COLO668 (cell line): ENCODE measurements around the gene WNK2.
A peak's percentile ranks its signal among the peaks of the same experiment; 100 is the strongest.

Source experiments
- DNase-seq: peaks from one replicate; lab custom pipeline; 2025; ENCODE audit not compliant: unreplicated experiment; lab: John Stamatoyannopoulos, UW

WNK2 gene

DNA sequence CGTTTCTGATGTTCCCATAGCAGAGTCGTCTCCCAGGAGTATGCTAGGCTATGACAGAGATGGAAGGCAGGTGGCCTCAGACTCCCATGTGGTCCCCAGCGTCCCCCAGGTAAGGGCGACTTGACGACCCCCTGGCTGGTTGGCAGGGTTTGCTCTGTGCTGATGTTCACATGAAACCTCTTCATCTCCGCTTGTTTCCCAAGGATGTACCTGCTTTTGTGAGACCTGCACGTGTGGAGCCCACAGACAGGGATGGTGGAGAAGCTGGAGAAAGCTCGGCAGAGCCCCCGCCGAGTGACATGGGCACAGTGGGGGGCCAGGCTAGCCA, 108.3 kb downstream of the WNK2 start:
- DNase-seq, result no peak

DNA sequence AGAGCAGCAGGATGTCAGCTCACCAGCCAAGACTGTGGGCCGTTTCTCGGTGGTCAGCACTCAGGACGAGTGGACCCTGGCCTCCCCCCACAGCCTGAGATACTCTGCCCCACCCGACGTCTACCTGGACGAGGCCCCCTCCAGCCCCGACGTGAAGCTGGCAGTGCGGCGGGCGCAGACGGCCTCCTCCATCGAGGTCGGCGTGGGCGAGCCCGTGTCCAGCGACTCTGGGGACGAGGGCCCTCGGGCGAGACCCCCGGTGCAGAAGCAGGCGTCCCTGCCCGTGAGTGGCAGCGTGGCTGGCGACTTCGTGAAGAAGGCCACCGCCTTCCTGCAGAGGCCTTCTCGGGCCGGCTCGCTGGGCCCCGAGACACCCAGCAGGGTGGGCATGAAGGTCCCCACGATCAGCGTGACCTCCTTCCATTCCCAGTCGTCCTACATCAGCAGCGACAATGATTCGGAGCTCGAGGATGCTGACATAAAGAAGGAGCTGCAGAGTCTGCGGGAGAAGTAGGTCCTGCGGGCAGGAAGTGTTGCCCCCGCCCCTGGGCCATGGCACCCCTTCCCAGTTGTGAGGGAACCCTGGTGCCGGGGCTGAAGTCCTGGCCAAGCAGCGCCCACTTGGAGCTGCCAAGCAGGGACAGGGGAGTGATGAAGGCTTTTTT, 108.9 kb downstream of the WNK2 start:
- DNase-seq, result no peak

- DNase-seq, result no peak
Measured at GRCh38 chr9:93294011-93294410, 110.1 kb downstream of the WNK2 start.

DNA sequence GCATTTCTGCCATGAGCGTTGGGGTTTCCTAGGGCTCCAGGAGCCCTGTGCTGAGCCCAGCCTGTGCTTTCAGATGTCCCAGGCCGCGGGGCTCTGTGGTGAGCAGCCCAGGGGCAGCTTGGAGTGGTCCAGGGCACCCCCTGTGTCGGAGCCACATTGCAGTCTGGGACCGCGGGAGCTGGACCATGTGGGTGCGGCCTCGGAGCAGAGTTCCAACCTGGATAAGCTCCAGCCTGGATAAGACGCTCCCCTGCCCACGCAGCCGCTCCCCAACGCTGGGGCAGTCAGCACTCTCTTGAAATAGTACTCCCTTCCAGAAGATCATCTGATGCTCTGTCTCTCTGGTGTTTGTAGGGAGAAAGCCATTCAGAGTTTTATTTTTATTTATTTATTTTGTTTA, 111.1 kb downstream of the WNK2 start:
- DNase-seq, result no peak

DNA sequence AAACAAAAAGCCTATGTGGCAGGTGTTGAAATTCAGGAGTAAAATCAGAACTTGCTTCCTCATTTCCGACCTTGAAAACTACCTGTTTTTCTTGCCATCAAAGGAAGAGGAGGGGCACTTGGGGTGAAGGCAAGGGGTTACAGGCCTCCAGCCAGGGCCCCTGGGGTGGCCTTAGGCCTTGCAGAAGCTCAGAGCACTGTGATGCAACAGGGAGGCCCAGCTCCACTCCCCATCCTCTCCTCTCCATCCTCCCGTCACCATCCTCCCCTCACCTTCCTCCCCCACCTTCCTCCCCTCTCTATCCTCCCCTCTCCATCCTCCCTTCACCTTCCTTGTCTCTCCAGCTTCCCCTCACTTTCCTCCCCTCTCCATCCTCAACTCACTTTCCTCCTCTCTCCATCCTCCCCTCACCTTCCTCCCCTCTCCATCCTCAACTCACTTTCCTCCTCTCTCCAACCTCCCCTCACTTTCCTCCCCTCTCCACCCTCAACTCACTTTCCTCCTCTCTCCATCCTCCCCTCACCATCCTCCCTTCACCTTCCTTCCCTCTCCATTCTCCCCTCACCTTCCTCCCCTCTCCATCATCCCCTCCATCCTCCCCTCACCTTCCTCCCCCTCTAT, 111.6 kb downstream of the WNK2 start:
- no peak for DNase-seq

DNA sequence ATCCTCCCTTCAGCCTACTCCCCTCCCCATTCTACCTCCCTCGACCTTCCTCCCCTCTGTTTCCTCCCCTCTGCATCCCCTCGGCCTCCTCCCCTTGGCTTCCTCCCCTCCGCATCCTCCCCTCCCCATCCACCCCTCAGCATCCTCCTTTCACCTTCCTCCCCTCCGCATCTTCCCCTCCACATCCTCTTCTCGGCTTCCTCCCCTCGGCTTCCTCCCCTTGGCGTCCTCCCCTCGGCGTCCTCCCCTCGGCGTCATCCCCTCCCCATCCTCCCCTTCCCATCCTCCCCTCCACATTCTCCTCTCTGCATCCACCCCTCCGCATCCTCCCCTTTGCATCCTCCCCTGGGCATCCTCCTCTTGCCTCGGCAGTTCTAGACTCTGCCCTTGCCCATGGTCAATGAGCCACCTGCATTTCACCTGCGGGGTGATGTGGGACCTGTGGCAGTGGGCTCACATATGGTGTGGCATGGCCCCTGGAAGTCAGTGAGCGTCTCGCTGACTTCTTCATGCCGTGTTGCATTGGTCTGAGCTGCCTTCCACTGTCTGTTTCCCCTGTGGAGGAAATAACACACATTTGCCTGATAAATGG, 113.0 kb downstream of the WNK2 start:
- DNase-seq, result no peak

- DNase-seq, result peak; percentile 90
Measured at GRCh38 chr9:93297659-93298497, 113.9 kb downstream of the WNK2 start.

DNA sequence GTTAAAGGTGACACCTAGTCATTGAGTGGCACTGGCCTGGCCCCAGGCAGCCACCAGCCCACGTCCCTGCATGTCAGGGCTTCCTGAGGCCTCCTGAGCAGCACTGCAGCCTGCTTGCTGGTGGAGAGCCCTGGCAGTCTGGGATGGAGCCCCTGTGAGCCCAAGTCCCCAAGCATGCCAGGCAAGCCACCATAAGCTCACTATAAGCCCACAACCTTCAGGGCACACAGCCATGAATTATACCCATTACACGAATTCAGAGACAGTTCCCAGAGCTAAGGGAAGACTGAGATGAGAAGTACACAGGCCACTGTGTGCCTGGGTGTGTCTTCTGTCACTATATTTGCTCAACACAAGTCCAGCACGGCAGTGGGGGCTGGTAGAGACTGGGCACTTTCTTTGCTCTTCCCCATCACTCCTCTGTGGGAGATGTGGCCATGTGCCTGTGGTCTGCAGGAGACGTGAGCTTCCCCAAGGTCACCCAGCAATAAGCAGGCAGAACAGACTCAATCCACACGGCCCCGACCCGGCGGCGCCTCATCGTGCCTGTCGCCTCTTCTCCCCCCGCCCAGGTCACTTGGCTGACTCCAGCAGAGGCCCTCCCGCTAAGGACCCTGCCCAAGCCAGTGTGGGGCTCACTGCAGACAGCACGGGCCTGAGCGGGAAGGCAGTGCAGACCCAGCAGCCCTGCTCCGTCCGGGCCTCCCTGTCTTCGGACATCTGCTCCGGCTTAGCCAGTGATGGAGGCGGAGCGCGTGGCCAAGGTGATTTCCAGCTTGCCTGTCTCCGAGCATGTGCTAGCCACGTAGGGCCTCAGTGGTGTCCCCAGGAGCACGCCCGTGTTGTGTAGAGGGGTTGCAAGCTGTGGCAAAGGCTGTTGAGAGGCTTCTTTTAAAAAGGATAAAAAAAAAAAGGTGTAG, 114.8 kb downstream of the WNK2 start:
- peak; percentile 46 for DNase-seq

DNA sequence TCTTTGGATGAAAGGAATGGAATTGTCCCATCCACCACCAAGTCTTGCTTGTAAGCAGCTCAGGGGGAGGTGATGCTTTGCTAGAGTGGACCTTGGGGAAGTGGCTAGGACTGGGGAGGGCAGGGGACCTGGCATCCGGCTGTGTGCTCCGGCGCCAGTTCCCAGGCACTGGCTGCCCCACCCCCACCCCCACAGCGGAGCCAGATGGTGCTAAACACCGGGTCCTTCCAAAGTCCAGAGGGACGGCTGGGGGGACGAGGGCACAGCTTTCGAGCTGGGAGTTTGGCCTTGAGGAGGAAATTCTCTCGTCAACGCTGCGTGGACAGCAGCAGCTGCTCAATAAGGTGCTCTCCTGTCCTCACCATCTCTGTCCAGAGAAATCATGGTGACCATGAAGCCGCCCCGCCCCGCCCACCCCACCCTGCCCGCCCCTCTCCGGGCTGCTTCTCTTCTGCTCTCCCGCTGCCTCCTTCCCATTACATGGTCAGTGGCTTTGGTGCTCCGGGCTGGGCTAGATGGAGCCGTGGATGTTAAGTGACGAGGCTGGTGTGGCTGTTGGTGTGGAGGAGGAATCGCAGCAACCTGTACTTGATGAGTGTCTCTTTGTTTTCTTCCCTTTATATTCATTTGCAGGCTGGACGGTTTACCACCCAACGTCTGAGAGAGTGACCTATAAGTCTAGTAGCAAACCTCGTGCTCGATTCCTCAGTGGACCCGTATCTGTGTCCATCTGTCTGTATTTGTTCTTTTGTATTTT, 115.7 kb downstream of the WNK2 start:
- peak; percentile 56 for DNase-seq

DNA sequence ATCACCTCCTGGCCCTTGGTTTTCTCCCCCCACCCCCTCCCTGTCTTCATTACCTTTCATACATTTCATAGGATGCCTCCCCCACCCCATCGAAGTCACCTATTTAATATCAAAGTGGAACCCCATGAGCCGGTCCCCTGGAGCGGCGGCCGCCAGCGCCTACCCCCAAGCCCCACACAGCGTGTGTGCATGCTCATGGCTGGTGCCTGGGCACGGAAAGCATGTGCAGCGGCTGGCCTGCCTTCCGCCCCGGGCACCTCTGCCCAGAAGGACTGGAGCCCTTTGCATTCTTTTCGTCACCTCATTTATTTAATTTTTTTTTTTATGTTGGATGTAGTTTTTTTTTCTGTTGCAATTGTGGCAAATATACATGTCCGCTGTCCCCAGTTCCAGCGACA, 116.2 kb downstream of the WNK2 start:
- no peak for DNase-seq

- DNase-seq, result no peak
Measured at GRCh38 chr9:93300585-93301081, 116.7 kb downstream of the WNK2 start.

- DNase-seq, result no peak
Measured at GRCh38 chr9:93301291-93301811, 117.4 kb downstream of the WNK2 start.

GRCh38 chr9:93301911-93302541, 118.1 kb downstream of the WNK2 start:
- DNase-seq, result no peak

GRCh38 chr9:93302586-93303257, 118.8 kb downstream of the WNK2 start:
- peak; percentile 77 for DNase-seq

DNA sequence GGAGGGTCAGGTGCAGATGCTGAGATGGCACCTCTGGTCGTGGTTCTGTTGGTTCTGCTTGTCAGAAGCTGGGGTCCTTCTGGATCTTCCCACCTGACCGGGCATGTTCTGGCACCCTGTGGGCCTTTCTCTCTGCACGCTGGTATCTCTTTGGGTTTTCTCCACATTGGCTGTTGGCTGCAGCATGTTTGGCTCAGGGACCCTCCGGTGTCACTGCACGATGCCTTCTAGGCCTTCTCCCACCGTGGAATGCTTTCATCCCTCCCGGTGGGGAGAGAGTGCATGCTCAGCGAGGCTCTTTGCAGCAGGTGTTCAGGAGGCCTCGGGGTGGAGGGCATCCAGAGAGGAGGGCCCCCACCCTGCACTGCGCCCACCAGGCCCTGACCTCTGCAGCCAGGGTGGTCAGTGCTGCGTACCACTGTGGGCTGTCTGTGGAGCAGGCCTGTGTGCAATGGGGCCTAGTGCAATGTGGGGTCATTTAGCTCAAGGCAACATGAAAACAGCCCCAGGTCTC, 119.4 kb downstream of the WNK2 start:
- DNase-seq, result no peak

DNA sequence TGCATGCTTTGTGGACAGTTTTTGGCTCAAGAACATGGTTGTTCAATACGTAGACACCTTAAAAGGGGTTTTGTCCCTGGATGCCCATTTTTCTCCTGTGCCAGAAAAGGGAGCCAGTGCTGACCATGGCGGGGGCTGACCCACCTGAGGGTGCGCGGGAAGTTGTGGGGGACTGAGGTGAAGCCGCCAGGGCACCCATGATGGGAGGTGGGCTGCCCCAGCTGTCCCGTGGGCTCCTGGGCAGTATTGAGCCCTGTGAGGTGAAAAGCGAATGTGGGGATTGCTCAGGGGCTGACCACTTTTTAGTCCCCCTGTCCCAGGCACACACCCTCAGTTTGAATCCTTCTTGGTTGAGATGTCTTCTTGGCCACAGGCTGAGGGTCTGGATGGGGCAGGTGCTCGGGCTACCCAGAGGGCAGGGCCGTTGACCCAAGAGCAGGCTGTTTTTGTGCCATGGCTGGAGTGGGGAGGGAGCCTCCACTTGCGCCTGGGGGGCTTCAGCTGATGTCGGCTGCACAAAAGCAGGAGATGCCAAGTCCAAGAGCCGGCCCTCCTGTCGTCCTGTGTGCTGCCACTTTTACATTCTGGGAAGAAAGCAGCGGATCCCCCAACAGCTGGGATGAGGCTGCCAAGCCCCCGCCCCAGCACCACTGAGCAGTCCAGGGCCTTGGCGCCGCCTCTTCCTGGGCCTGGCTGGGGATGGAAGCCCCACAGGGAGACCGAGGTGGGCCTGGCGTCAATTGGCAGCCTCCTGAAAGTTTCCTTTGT, 120.1 kb downstream of the WNK2 start:
- no peak for DNase-seq

DNA sequence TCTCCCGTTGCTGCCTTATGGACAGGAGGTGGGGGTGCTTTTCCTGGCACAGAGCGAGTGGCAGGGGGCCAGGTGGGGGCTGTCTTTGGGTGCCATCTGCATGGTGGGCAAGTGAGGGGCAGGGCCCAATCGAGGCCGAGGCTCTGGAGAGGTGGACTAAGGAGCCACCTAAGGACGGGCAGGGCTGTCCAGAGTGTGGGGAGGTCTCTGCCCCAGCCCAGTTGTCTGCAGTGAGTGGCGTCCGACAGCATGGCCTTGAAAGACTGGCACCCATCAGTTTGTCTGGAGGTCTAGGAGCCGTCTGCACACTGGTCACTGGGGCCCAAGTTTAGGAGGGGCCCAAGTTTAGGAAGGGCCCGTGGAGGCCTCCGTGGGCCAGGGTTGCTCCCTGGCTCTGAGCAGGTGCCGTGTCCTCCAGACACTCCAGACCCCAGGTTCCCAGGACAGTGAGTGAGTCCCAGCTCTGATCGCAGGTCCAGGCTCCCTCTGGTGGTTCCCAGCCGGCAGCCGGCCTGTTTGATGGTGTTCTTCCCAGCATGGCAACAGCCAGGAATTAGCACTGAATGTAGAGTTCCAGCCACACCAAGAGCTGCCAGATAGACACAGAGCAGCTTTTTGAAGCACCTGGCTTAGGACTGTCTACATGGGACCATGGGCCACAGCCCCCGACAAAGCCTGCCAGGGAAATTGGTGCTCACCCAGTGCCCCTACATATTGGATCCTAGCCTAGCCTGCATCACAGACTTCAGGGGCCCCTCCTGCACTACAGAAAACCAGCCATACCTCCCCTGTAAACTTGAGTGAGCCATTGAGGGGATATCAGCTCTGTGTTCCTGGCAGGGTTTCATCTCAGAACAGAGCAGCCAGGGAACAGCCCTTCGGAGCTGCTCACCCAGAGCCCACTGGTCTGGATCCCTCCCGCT, 120.9 kb downstream of the WNK2 start:
- peak; percentile 66 for DNase-seq
